Measurements from ENCODE around the gene RAB5B. TPM values are rescaled to one million over a fixed set of nuclear protein-coding genes. Genes with fewer than 3 reads are reported as not detected.

RAB5B gene
- total RNA-seq, 1 experiment from 2014 or later = 102 TPM

- 0 out of 2 replicates have a peak, but pooled peaks cover 6% of the 10 kb centered on the region for H3K4me1 ChIP-seq (ENCODE audit: control insufficient read depth, insufficient read depth, low read length)
- no peak for DNase-seq (ENCODE audit: low read depth, low spot score)
- intact Hi-C loops (cut with micrococcal nuclease; ENCODE audit: unreplicated experiment) (loop anchor here (5.0 to 10.0 kb wide), 2 partner anchors 44 to 74 kb away; partner anchors contain the start of genes RPL41, SUOX and ZC3H10), in situ Hi-C loops (cut with HindIII; ENCODE audit: low pct_unique_long_range_greater_than_20kb, low sequenced_read_pairs) (no loop called here)
- no peaks in the 10 kb centered on the region for H3K9me3 ChIP-seq (ENCODE audit: control insufficient read depth, insufficient read depth, low read depth, low read length)
- peaks cover 23% of the 10 kb centered on the region for H3K36me3 ChIP-seq (ENCODE audit: control insufficient read depth, insufficient read depth, low read length)
- H3K27me3 ChIP-seq (ENCODE audit: control insufficient read depth, insufficient read depth, low read length) = no peaks in the 10 kb centered on the region
- peak overlapping the region; percentile 89 for H3K27ac ChIP-seq (ENCODE audit: low read length)
- peak; percentile 18; the same call in 1 of the 2 replicates for ATAC-seq
- BruUV-seq (replicated peaks) = TSS peak; percentile 85
- TF ChIP-seq POLR2AphosphoS5 (IDR thresholded peaks at IDR 0.05; ENCODE audit: low read depth, low read length) (no peak), CTCF (IDR thresholded peaks at IDR 0.05) (no peak), SIN3A (IDR thresholded peaks at IDR 0.05; ENCODE audit: borderline replicate concordance, insufficient read depth, low read depth, low read length) (no peak), TCF7L2 (IDR thresholded peaks at IDR 0.05; ENCODE audit: low read depth, low read length) (no peak), REST (IDR thresholded peaks at IDR 0.05; ENCODE audit: insufficient read depth in 1 of 2, low read depth in 2 of 2, low read length in 1 of 2) (no peak)
- ChIA-PET CTCF (interaction anchor here (0.6 to 0.8 kb wide), 4 partner anchors 44 to 844 kb away, joined by 3 to 7 read pairs (median 6); partner anchors contain the start of gene SUOX), POLR2A (interaction anchor here (0.7 to 1.0 kb wide), 2 partner anchors 160 to 221 kb away, joined by 3 to 4 read pairs; no protein-coding TSS in a partner anchor)
- H3K4me3 ChIP-seq (ENCODE audit: low read depth in 2 of 2, low read length in 2 of 2) = peak overlapping the region; percentile 44 to 63
Measured at GRCh38 chr12:56040963-56041551, 67.2 kb downstream of the RAB5B start.

- H3K36me3 ChIP-seq (ENCODE audit: control insufficient read depth, insufficient read depth, low read length) = peaks cover 23% of the 10 kb centered on the region
- ChIA-PET CTCF (interaction anchor here (0.7 kb wide), 1 partner anchor 845 kb away, joined by 7 read pairs; no protein-coding TSS in a partner anchor), POLR2A (interaction anchor here (0.7 to 1.0 kb wide), 2 partner anchors 160 to 222 kb away, joined by 3 to 4 read pairs; no protein-coding TSS in a partner anchor)
- intact Hi-C loops (cut with micrococcal nuclease; ENCODE audit: unreplicated experiment) (loop anchor here (5.0 to 10.0 kb wide), 2 partner anchors 44 to 73 kb away; partner anchors contain the start of genes RPL41, SUOX and ZC3H10), in situ Hi-C loops (cut with HindIII; ENCODE audit: low pct_unique_long_range_greater_than_20kb, low sequenced_read_pairs) (no loop called here)
- DNase-seq (ENCODE audit: low read depth, low spot score) (peak; percentile 99), ATAC-seq (peak; percentile 97)
- H3K4me1 ChIP-seq (ENCODE audit: control insufficient read depth, insufficient read depth, low read length) = 0 out of 2 replicates have a peak, but pooled peaks cover 6% of the 10 kb centered on the region
- peak within 1 kb of the TSS; percentile 100 for H3K27ac ChIP-seq (ENCODE audit: low read length)
- peak within 1 kb of the TSS; percentile 92 to 96 for H3K4me3 ChIP-seq (ENCODE audit: low read depth in 2 of 2, low read length in 2 of 2)
- H3K27me3 ChIP-seq (ENCODE audit: control insufficient read depth, insufficient read depth, low read length) = no peaks in the 10 kb centered on the region
- TF ChIP-seq CTCF (IDR thresholded peaks at IDR 0.05) (peak; percentile 89), SIN3A (IDR thresholded peaks at IDR 0.05; ENCODE audit: borderline replicate concordance, insufficient read depth, low read depth, low read length) (peak; percentile 92; the same call in 1 of the 2 replicates), POLR2AphosphoS5 (IDR thresholded peaks at IDR 0.05; ENCODE audit: low read depth, low read length) (peak; percentile 99), TCF7L2 (IDR thresholded peaks at IDR 0.05; ENCODE audit: low read depth, low read length) (peak; percentile 50; the same call in 1 of the 2 replicates), REST (IDR thresholded peaks at IDR 0.05; ENCODE audit: insufficient read depth in 1 of 2, low read depth in 2 of 2, low read length in 1 of 2) (peak in 1 of 2 experiments; percentile 17; a peak in 1 of 4 replicates)
- H3K9me3 ChIP-seq (ENCODE audit: control insufficient read depth, insufficient read depth, low read depth, low read length) = no peaks in the 10 kb centered on the region
- BruUV-seq (replicated peaks) = no TSS peak
Measured at GRCh38 chr12:56041552-56042429, 67.9 kb downstream of the RAB5B start, which contains the start of gene RPS26. TSS of gene RPS26 (plus strand) at chr12:56041918. CDS start at chr12:56042167, 249 bp downstream.
